GM13976 (cell line): ENCODE results near the gene TMEM63C.

ENCODE experiments used
- DNase-seq: peaks from one replicate; pipeline ENCODE4 v3.0.0; 2012; ENCODE audit warnings: low spot score
- in situ Hi-C: fragments of 300-500 bp; cut with MboI; formaldehyde crosslinking; loops from one replicate; pipeline ENCODE4 v1.12.0; 2022; ENCODE audit warnings: low sequenced_read_pairs, mixed read lengths, inconsistent platforms; ENCODE audit not compliant: unreplicated experiment
- TF ChIP-seq, protein P1 (sequence below): IDR thresholded peaks from 2 replicates; pipeline ENCODE4 v1.5.1; 2012; ENCODE audit warnings: borderline replicate concordance, mild to moderate bottlenecking; ENCODE audit not compliant: insufficient read depth; ENCODE audit errors: extremely low read depth, missing control alignments, control extremely low read depth

TMEM63C gene

DNA sequence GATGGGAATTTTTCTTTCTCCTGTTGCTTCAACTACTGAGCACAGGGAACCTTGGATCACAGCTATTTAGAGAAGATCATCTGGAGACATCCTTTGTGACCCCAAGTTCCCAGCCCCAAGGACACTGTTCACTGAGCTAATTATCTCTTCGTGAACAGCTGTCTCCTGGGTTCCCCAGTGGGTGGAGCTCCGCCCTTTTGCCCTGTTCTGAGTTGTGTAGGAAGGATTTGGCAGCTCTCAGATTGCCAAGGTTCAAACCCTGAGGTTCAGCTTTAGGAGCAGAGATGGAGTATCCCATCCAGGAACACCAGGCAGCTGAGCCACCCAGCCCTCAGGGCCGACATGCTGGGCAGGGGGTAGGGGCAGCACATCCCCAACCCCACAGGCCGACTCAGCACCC is 57.4 kb downstream of the TMEM63C start:
- TF ChIP-seq, protein P1, sequence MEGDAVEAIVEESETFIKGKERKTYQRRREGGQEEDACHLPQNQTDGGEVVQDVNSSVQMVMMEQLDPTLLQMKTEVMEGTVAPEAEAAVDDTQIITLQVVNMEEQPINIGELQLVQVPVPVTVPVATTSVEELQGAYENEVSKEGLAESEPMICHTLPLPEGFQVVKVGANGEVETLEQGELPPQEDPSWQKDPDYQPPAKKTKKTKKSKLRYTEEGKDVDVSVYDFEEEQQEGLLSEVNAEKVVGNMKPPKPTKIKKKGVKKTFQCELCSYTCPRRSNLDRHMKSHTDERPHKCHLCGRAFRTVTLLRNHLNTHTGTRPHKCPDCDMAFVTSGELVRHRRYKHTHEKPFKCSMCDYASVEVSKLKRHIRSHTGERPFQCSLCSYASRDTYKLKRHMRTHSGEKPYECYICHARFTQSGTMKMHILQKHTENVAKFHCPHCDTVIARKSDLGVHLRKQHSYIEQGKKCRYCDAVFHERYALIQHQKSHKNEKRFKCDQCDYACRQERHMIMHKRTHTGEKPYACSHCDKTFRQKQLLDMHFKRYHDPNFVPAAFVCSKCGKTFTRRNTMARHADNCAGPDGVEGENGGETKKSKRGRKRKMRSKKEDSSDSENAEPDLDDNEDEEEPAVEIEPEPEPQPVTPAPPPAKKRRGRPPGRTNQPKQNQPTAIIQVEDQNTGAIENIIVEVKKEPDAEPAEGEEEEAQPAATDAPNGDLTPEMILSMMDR, result no peak
- in situ Hi-C loops, result no loop called here
- no peak for DNase-seq

DNA sequence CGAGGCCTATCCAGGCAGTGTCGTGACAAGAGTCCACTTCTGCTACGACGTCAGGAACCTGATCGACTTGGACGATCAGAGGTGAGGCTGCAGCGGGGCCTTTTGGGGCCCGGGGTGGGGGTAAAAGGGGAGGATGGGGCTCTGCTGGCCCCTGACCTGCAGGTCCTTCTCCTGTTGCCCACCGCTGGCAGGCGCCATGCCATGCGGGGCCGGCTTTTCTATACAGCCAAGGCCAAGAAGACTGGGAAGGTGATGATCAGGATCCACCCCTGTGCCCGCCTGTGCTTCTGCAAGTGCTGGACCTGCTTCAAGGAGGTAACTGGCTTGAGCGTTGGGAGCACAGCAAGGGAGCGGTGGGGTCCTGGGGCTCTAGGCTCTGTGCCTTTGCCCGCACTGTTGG is 57.8 kb downstream of the TMEM63C start:
- in situ Hi-C loops, result no loop called here
- DNase-seq, result no peak
- TF ChIP-seq, protein P1, result no peak

DNA sequence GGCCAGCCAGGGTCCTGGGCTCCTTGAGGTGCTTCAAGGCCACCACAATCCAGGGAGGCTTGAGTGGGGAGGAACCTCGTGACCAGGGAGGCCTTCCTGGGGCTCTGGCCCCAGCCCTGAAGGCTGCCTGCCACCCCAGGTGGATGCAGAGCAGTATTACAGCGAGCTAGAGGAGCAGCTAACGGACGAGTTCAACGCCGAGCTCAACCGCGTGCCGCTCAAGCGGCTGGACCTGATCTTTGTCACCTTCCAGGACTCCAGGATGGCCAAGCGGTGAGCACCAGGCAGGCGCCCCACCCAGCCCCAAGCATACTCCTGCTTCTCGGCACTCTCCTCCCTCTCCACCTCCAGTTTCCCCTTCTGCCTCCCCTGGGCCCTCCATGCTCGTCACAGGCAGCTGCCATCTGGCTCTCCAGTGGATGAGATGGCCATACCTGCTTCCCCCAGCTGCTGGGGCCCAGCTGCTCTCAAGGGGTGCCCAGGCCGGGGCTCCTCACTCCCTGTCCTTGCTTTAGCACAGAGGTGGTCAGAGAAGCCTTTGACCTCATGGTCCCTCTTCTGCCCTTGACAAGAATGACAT is 58.8 kb downstream of the TMEM63C start:
- DNase-seq, result no peak
- TF ChIP-seq, protein P1, result no peak
- in situ Hi-C loops, result no loop called here

DNA sequence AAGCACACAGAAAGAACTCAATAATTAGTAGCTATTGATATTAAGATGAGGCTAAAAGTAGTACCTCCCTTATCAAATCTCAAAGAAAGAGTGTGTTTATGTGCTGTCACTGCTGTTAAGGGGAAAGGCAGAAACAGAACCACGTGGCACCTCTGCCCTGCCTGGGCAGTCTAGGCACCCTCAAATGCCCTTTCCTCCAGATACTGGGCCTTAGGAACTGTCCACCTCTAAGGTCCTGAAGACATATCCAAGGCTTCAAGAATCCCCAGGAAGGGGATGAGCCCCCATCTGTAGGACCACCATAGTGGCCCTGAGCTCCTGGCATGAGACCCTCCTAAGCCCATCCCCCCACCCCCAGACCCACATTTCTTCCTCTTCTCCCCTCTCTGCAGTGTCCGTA is 60.4 kb downstream of the TMEM63C start:
- TF ChIP-seq, protein P1, result no peak
- DNase-seq, result no peak
- in situ Hi-C loops, result no loop called here

DNA sequence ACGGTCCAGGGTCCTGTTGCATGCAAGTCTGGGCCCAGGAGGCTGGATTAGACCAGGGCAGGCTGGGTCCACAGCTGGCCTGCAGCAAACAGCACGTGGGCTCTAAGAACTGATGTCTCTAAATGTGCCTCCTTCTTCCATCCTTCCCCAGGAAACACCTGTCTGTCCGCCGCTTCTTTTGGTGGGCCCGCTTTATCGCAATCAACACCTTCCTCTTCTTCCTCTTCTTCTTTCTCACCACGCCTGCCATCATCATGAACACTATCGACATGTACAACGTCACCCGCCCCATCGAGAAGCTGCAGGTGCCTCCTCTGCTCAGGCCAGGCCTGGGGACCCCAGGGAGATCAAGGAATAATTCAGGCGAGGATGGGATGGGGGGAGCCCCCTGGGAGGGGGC is 61.2 kb downstream of the TMEM63C start:
- no peak for DNase-seq
- TF ChIP-seq, protein P1, result no peak

DNA sequence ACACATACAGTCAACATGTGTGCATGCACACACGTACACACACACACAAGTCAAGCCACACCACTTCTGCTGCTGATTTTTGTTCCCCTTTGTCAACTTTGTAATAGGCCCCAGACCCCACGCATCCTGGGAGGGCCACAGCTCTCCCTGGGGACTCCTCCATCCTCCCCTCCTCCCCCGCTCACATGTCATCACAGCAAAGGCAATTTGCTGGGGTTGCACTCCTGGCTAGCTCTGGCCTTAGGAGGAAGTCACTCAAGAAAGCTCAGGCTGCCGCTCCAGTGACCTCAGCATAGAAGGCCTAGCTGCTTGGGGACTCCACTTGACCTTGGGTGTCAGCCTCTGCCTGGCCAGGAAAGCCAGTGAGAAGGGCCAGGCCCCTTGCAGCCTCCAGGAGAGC is 62.3 kb downstream of the TMEM63C start:
- DNase-seq, result peak; percentile 55
- in situ Hi-C loops, result no loop called here
- TF ChIP-seq, protein P1, result no peak

More for the DNA sequence above, 61.2 kb downstream of the TMEM63C start:
- in situ Hi-C loops, result no loop called here

DNA sequence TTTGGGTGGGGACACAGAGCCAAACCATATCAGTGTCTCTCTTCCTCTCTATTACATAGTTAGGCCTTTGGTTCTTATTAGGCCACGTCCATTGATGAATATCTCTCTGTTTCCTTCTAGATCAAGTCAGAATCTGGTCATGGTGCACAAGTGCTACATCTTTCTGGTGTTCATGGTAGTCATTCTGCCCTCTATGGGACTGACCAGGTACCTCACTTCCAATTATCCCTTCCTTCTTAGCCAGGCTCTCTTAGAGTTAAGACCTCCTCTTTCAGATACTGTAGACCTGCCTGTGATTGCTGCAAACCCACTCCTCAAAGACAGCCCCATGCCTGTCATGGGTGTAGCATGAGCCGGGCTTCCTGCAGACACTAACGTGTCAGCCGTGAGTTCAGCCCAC is 64.2 kb downstream of the TMEM63C start:
- TF ChIP-seq, protein P1, result no peak

More for the DNA sequence above, 64.2 kb downstream of the TMEM63C start:
- in situ Hi-C loops, result no loop called here
- no peak for DNase-seq
